ENCODE data around the gene LRRC74A. TPM values are rescaled to one million over a fixed set of nuclear protein-coding genes. Genes with fewer than 3 reads are reported as not detected.

The LRRC74A gene
- total and polyA plus RNA-seq, 10 donors = 0.03 to 0.43 (median 0.16) TPM; not detected in 5

- H3K4me1 ChIP-seq = peaks cover 0 to 11% (median 5%) of the 10 kb centered on the region in 6 donors
- H3K4me3 ChIP-seq = no peak overlapping the region
- H3K27me3 ChIP-seq (replicated peaks in 1 of 7) = no peaks in the 10 kb centered on the region
- intact Hi-C loops (cut with DNase I; ENCODE audit: low total_unique reads) = no loop called here
- TF ChIP-seq POLR2A (IDR thresholded peaks at IDR 0.05) (no peak), CTCF (IDR thresholded peaks at IDR 0.05 in 8 of 11, conservative IDR thresholded peaks at IDR 0.05 in 3 of 11) (no peak), POLR2AphosphoS5 (IDR thresholded peaks at IDR 0.05) (no peak)
- H3K36me3 ChIP-seq = peaks cover 0 to 92% (median 61%) of the 10 kb centered on the region in 6 donors
- H3K9me3 ChIP-seq = no peaks in the 10 kb centered on the region
- whole genome bisulfite sequencing, 5 donors = 74 to 89% (median 87%) methylated on average over 3 to 4 of the region's 4 CpGs
- DNase-seq = no peak
- no peak overlapping the region for H3K27ac ChIP-seq
These were observed 32.9 kb upstream of the LRRC74A start for GRCh38 chr14:76793324-76793723.

DNA sequence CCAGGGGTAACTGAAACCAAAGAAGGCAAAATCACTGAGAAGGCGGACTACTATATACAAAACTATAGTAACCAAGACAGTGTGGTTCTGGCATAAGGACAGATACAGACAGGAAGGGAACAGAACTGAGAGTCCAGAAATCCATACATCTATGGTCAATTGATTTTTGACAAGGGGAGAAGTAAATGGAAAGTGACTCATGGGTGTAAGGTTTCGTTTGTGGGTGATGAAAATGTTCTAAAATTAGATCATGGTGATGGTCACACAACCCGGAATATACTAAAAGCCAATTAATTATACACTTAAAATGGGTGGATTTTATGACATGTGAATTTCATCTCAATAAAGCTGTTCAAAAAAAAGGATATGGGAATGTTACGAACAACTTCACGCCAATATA lies 32.3 kb upstream of the LRRC74A start:
- H3K9me3 ChIP-seq = no peaks in the 10 kb centered on the region
- no peak for DNase-seq
- peaks cover 0 to 92% (median 60%) of the 10 kb centered on the region in 6 donors for H3K36me3 ChIP-seq
- peaks cover 0 to 6% (median 2%) of the 10 kb centered on the region in 6 donors for H3K4me1 ChIP-seq
- H3K27me3 ChIP-seq (replicated peaks in 1 of 7) = no peaks in the 10 kb centered on the region
- no peak for TF ChIP-seq CTCF (IDR thresholded peaks at IDR 0.05 in 8 of 11, conservative IDR thresholded peaks at IDR 0.05 in 3 of 11)
- no peak for TF ChIP-seq POLR2AphosphoS5 (IDR thresholded peaks at IDR 0.05)
- TF ChIP-seq POLR2A (IDR thresholded peaks at IDR 0.05) = no peak
- no peak overlapping the region for H3K4me3 ChIP-seq
- 85 to 90% (median 88%) methylated on average over 5 of the region's 5 CpGs for WGBS, 5 donors
- no peak overlapping the region for H3K27ac ChIP-seq
- intact Hi-C loops (cut with DNase I; ENCODE audit: low total_unique reads) = no loop called here

DNA sequence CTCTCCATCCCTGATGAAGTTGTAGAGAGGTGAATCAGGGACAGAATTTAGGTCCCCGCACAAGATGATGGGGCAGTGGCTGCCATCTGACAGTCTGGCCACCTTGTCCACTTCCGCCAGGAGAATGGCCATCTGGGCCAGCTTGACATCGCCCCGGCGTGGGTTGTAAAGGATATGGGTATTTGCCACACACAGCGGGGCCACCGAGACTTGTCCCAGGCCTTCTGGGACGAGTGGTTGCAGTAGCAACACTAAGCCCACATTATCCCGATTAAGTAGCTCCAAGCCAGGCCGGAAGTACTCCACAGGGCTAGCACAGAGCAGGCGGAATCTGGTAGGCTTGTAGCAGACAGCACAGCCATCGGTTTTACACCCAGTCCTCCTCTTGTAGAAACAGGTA lies 19.8 kb upstream of the LRRC74A start:
- Histone ChIP-seq H3K27me3 (replicated peaks in 1 of 7) (no peaks in the 10 kb centered on the region), H3K9me3 (no peaks in the 10 kb centered on the region), H3K27ac (no peak overlapping the region), H3K4me1 (peaks cover 9 to 43% (median 25%) of the 10 kb centered on the region in 6 donors), H3K36me3 (peaks cover 0 to 82% (median 66%) of the 10 kb centered on the region in 6 donors), H3K4me3 (no peak overlapping the region)
- TF ChIP-seq POLR2A (IDR thresholded peaks at IDR 0.05) (no peak), CTCF (IDR thresholded peaks at IDR 0.05 in 8 of 11, conservative IDR thresholded peaks at IDR 0.05 in 3 of 11) (no peak), POLR2AphosphoS5 (IDR thresholded peaks at IDR 0.05) (no peak)
- WGBS, 5 donors = 93 to 100% (median 98%) methylated on average over 7 to 12 of the region's 12 CpGs
- DNase-seq = no peak
- intact Hi-C loops (cut with DNase I; ENCODE audit: low total_unique reads) = no loop called here

GRCh38 chr14:76808011-76808410 lies 18.2 kb upstream of the LRRC74A start:
- peaks cover 15 to 54% (median 36%) of the 10 kb centered on the region in 6 donors for H3K4me1 ChIP-seq
- DNase-seq = no peak
- no peaks in the 10 kb centered on the region for H3K9me3 ChIP-seq
- H3K36me3 ChIP-seq = peaks cover 0 to 67% (median 50%) of the 10 kb centered on the region in 6 donors
- intact Hi-C loops (cut with DNase I; ENCODE audit: low total_unique reads) = no loop called here
- 75 to 100% (median 81%) methylated on average over 1 of the region's 1 CpG for WGBS, 5 donors
- no peaks in the 10 kb centered on the region for H3K27me3 ChIP-seq (replicated peaks in 1 of 7)
- H3K4me3 ChIP-seq = no peak overlapping the region
- no peak overlapping the region for H3K27ac ChIP-seq
- no peak for TF ChIP-seq CTCF (IDR thresholded peaks at IDR 0.05 in 8 of 11, conservative IDR thresholded peaks at IDR 0.05 in 3 of 11)
- TF ChIP-seq POLR2AphosphoS5 (IDR thresholded peaks at IDR 0.05) = no peak

Measured in spleen (tissue), 11 donors.